Lung (tissue), 12 donors: ENCODE data around the gene ORMDL1. TPM values are rescaled to one million over a fixed set of nuclear protein-coding genes. Genes with fewer than 3 reads are reported as not detected.

Experiments used
- ATAC-seq: fragments of 200-7000 bp; cut with Tn5 transposase; one replicate; pipeline ENCODE4 v1.9.1; 2020; ENCODE audit warnings: moderate number of reproducible peaks; ENCODE audit not compliant: insufficient read depth, low FRiP score
- DNase-seq, 3 donors: peaks; one replicate each; pipeline ENCODE4 v3.0.0-alpha.2; 2013 to 2017
- H3K27ac ChIP-seq, 2 donors: one replicate each; pipeline ENCODE4 v1.5.1; 2013; ENCODE audit warnings: mild to moderate bottlenecking in 2 of 2, moderate library complexity in 2 of 2, control low read depth in 1 of 2, inconsistent platforms in 1 of 2, low read depth in 1 of 2, low read length in 1 of 2
- H3K27me3 ChIP-seq, 3 donors: one replicate each; pipeline ENCODE4 v1.5.1; 2013; ENCODE audit warnings: low read length in 2 of 3; ENCODE audit not compliant: control insufficient read depth in 3 of 3, insufficient read depth in 3 of 3
- H3K36me3 ChIP-seq, 4 donors: one replicate each; pipeline ENCODE4 v1.5.1; 2013; ENCODE audit warnings: low read length in 4 of 4, mild to moderate bottlenecking in 1 of 4, moderate library complexity in 1 of 4; ENCODE audit not compliant: control insufficient read depth in 4 of 4, insufficient read depth in 4 of 4
- H3K4me1 ChIP-seq, 5 donors: one replicate each; pipeline ENCODE4 v1.5.1; 2013; ENCODE audit warnings: low read length in 5 of 5, mild to moderate bottlenecking in 2 of 5, moderate library complexity in 1 of 5; ENCODE audit not compliant: control insufficient read depth in 5 of 5, insufficient read depth in 5 of 5
- H3K4me3 ChIP-seq: one replicate; pipeline ENCODE4 v1.5.1; 2013; ENCODE audit warnings: mild to moderate bottlenecking, control low read depth, moderate library complexity
- H3K9ac ChIP-seq, 2 donors: one replicate each; pipeline ENCODE4 v1.5.1; 2013; ENCODE audit warnings: low read length in 2 of 2, control low read depth in 1 of 2; ENCODE audit not compliant: insufficient read depth in 1 of 2
- H3K9me3 ChIP-seq, 4 donors: one replicate each; pipeline ENCODE4 v1.5.1; 2013; ENCODE audit warnings: low read length in 3 of 4, mild to moderate bottlenecking in 1 of 4, moderate library complexity in 1 of 4; ENCODE audit not compliant: control insufficient read depth in 4 of 4, insufficient read depth in 3 of 4
- CTCF ChIP-seq: IDR thresholded peaks from 2 replicates; pipeline ENCODE4 v1.5.1; 2012; ENCODE audit warnings: mild to moderate bottlenecking; ENCODE audit errors: control extremely low read depth, extremely low read depth
- polyA plus RNA-seq, 2 donors: library from polyadenylated mRNA; stranded (reverse); fragments of 200-250 nt; gene quantifications; one replicate each; pipeline ENCODE4 v1.2.1, GENCODE V29; 2013
- total RNA-seq, 2 donors: library from RNA; depleted of rRNA in 1 of 2; stranded (reverse); fragments of >200 nt in 1 of 2; gene quantifications; one replicate each; pipeline ENCODE4 v1.2.1, GENCODE V29; 2014 to 2021
- donor health status: control.
- donor health status: control.
- donor health status: Bipolar disorder and iron deficiency.
- donor health status: healthy.
- donor health status: DM: yes; HTN: yes; CAD: no.

Gene ORMDL1
- total and polyA plus RNA-seq, 4 donors = 42.6 to 167 (median 82.8) TPM

- Histone ChIP-seq H3K9me3 (no peaks in the 10 kb centered on the region), H3K27ac (no peak overlapping the region), H3K4me1 (no peaks in the 10 kb centered on the region), H3K36me3 (peaks cover 0 to 6% (median 3%) of the 10 kb centered on the region in 4 donors), H3K4me3 (no peak overlapping the region), H3K9ac (no peak overlapping the region), H3K27me3 (no peaks in the 10 kb centered on the region)
- ATAC-seq (no peak), DNase-seq (no peak)
- TF ChIP-seq CTCF = no peak
Observed at GRCh38 chr2:189723192-189723591, 60.9 kb downstream of the ORMDL1 start.

Other genes starting within 250 kb of the ORMDL1 start
- 100 to 1,000 TPM in 1 of 2 donors, 10 to 100 TPM in 1; 94.2 to 553 TPM for gene SLC40A1, start 203.6 kb downstream of the ORMDL1 start, total RNA-seq
- 10 to 100 TPM; 50.2 to 57.4 TPM for gene SLC40A1, start 203.6 kb downstream of the ORMDL1 start, polyA plus RNA-seq
- 10 to 100 TPM; 28.0 to 55.8 TPM for gene ASNSD1, start 122.9 kb downstream of the ORMDL1 start, total RNA-seq
- 10 to 100 TPM; 28.7 to 31.4 TPM for gene ASNSD1, start 122.9 kb downstream of the ORMDL1 start, polyA plus RNA-seq
- 10 to 100 TPM in 1 of 2 donors, 1 to 10 TPM in 1; 8.0 to 39.2 TPM for gene ANKAR, start 109.7 kb downstream of the ORMDL1 start, total RNA-seq
- 1 to 10 TPM in 1 of 2 donors, under 1 TPM in 1; 0.95 to 4.0 TPM for gene ANKAR, start 109.7 kb downstream of the ORMDL1 start, polyA plus RNA-seq
- gene OSGEPL1, start 21.5 kb downstream of the ORMDL1 start, total RNA-seq = 10 to 100 TPM in 1 of 2 donors, 1 to 10 TPM in 1; 8.0 to 14.8 TPM
- 1 to 10 TPM; 3.3 to 4.8 TPM for gene OSGEPL1, start 21.5 kb downstream of the ORMDL1 start, polyA plus RNA-seq
- 10 to 100 TPM; 21.3 to 40.3 TPM for gene PMS1, start 111 bp upstream of the ORMDL1 start, total RNA-seq
- 10 to 100 TPM in 1 of 2 donors, 1 to 10 TPM in 1; 6.8 to 15.6 TPM for gene PMS1, start 111 bp upstream of the ORMDL1 start, polyA plus RNA-seq